ENCODE results near the gene CD300LB. TPM values are rescaled to one million over a fixed set of nuclear protein-coding genes. Genes with fewer than 3 reads are reported as not detected.

The CD300LB gene
- total RNA-seq, 1 experiment from 2014 or later: not detected

DNA sequence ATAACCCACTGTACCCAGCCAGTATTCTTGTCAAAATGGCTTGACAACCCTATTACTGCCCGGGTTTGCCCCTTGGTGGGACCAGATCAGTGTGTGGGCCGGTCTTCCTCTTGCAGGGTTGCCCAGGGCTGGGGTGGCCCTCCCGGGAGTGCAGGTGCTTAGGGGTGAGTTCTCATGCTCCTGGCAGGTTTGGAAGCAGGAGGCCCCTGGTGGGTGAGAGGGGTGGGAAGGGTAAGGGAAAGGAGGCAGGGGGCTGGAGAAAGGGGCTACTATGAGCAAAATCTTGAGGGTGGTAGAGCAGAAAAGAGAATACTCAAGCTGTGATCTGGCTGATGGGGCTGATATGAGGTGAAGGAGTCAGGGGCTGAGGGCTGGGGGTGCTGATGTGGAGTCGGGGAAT, 58.4 kb downstream of the CD300LB start:
- ATAC-seq: no peak
- ChIA-PET POLR2A (interaction anchor here (0.7 kb wide), 1 partner anchor 21 kb away, joined by 3 read pairs; no protein-coding TSS in a partner anchor), CTCF (interaction anchor here (1.6 to 2.8 kb wide), 3 partner anchors 18 to 104 kb away, joined by 5 to 13 read pairs (median 6); no protein-coding TSS in a partner anchor)
- H3K4me3 Mint-ChIP-seq: no peak overlapping the region
- H3K4me1 Mint-ChIP-seq: peaks cover 6% of the 10 kb centered on the region
- peaks cover 21% of the 10 kb centered on the region for H3K36me3 Mint-ChIP-seq
- no peak overlapping the region for H3K27ac Mint-ChIP-seq
- H3K9me3 Mint-ChIP-seq: peaks cover 27% of the 10 kb centered on the region
- peaks cover 16% of the 10 kb centered on the region for H3K27me3 Mint-ChIP-seq (ENCODE audit: low read depth)
- no peak for DNase-seq (ENCODE audit: low spot score)
- TF ChIP-seq ZNF138 (CRISPR knock-in tag; conservative IDR thresholded peaks at IDR 0.05): no peak
- TF ChIP-seq, protein P1, sequence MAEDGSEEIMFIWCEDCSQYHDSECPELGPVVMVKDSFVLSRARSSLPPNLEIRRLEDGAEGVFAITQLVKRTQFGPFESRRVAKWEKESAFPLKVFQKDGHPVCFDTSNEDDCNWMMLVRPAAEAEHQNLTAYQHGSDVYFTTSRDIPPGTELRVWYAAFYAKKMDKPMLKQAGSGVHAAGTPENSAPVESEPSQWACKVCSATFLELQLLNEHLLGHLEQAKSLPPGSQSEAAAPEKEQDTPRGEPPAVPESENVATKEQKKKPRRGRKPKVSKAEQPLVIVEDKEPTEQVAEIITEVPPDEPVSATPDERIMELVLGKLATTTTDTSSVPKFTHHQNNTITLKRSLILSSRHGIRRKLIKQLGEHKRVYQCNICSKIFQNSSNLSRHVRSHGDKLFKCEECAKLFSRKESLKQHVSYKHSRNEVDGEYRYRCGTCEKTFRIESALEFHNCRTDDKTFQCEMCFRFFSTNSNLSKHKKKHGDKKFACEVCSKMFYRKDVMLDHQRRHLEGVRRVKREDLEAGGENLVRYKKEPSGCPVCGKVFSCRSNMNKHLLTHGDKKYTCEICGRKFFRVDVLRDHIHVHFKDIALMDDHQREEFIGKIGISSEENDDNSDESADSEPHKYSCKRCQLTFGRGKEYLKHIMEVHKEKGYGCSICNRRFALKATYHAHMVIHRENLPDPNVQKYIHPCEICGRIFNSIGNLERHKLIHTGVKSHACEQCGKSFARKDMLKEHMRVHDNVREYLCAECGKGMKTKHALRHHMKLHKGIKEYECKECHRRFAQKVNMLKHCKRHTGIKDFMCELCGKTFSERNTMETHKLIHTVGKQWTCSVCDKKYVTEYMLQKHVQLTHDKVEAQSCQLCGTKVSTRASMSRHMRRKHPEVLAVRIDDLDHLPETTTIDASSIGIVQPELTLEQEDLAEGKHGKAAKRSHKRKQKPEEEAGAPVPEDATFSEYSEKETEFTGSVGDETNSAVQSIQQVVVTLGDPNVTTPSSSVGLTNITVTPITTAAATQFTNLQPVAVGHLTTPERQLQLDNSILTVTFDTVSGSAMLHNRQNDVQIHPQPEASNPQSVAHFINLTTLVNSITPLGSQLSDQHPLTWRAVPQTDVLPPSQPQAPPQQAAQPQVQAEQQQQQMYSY (CRISPR knock-in tag; IDR thresholded peaks at IDR 0.05): no peak
- TF ChIP-seq, protein P2, sequence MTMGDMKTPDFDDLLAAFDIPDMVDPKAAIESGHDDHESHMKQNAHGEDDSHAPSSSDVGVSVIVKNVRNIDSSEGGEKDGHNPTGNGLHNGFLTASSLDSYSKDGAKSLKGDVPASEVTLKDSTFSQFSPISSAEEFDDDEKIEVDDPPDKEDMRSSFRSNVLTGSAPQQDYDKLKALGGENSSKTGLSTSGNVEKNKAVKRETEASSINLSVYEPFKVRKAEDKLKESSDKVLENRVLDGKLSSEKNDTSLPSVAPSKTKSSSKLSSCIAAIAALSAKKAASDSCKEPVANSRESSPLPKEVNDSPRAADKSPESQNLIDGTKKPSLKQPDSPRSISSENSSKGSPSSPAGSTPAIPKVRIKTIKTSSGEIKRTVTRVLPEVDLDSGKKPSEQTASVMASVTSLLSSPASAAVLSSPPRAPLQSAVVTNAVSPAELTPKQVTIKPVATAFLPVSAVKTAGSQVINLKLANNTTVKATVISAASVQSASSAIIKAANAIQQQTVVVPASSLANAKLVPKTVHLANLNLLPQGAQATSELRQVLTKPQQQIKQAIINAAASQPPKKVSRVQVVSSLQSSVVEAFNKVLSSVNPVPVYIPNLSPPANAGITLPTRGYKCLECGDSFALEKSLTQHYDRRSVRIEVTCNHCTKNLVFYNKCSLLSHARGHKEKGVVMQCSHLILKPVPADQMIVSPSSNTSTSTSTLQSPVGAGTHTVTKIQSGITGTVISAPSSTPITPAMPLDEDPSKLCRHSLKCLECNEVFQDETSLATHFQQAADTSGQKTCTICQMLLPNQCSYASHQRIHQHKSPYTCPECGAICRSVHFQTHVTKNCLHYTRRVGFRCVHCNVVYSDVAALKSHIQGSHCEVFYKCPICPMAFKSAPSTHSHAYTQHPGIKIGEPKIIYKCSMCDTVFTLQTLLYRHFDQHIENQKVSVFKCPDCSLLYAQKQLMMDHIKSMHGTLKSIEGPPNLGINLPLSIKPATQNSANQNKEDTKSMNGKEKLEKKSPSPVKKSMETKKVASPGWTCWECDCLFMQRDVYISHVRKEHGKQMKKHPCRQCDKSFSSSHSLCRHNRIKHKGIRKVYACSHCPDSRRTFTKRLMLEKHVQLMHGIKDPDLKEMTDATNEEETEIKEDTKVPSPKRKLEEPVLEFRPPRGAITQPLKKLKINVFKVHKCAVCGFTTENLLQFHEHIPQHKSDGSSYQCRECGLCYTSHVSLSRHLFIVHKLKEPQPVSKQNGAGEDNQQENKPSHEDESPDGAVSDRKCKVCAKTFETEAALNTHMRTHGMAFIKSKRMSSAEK (CRISPR knock-in tag; IDR thresholded peaks at IDR 0.05; ENCODE audit: borderline replicate concordance): no peak
- no peak for TF ChIP-seq NR2C2 (CRISPR knock-in tag; IDR thresholded peaks at IDR 0.05)
- TF ChIP-seq NFYB (CRISPR knock-in tag; conservative IDR thresholded peaks at IDR 0.05; ENCODE audit: low read depth): no peak
- TF ChIP-seq, protein P3, sequence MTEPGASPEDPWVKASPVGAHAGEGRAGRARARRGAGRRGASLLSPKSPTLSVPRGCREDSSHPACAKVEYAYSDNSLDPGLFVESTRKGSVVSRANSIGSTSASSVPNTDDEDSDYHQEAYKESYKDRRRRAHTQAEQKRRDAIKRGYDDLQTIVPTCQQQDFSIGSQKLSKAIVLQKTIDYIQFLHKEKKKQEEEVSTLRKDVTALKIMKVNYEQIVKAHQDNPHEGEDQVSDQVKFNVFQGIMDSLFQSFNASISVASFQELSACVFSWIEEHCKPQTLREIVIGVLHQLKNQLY (CRISPR knock-in tag; IDR thresholded peaks at IDR 0.05): no peak
- TF ChIP-seq, protein P4, sequence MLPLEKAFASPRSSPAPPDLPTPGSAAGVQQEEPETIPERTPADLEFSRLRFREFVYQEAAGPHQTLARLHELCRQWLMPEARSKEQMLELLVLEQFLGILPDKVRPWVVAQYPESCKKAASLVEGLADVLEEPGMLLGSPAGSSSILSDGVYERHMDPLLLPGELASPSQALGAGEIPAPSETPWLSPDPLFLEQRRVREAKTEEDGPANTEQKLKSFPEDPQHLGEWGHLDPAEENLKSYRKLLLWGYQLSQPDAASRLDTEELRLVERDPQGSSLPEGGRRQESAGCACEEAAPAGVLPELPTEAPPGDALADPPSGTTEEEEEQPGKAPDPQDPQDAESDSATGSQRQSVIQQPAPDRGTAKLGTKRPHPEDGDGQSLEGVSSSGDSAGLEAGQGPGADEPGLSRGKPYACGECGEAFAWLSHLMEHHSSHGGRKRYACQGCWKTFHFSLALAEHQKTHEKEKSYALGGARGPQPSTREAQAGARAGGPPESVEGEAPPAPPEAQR (CRISPR knock-in tag; IDR thresholded peaks at IDR 0.05): no peak
- TF ChIP-seq, protein P5, sequence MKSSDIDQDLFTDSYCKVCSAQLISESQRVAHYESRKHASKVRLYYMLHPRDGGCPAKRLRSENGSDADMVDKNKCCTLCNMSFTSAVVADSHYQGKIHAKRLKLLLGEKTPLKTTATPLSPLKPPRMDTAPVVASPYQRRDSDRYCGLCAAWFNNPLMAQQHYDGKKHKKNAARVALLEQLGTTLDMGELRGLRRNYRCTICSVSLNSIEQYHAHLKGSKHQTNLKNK (CRISPR knock-in tag; IDR thresholded peaks at IDR 0.05): no peak
- TF ChIP-seq NFE2L1 (CRISPR knock-in tag; IDR thresholded peaks at IDR 0.05): no peak
- TF ChIP-seq ESRRA (CRISPR knock-in tag; IDR thresholded peaks at IDR 0.05; ENCODE audit: borderline replicate concordance): no peak
- TF ChIP-seq FOXK1 (CRISPR knock-in tag; IDR thresholded peaks at IDR 0.05): no peak
- TF ChIP-seq SMAD4 (CRISPR knock-in tag; IDR thresholded peaks at IDR 0.05): no peak
- TF ChIP-seq, protein P6, sequence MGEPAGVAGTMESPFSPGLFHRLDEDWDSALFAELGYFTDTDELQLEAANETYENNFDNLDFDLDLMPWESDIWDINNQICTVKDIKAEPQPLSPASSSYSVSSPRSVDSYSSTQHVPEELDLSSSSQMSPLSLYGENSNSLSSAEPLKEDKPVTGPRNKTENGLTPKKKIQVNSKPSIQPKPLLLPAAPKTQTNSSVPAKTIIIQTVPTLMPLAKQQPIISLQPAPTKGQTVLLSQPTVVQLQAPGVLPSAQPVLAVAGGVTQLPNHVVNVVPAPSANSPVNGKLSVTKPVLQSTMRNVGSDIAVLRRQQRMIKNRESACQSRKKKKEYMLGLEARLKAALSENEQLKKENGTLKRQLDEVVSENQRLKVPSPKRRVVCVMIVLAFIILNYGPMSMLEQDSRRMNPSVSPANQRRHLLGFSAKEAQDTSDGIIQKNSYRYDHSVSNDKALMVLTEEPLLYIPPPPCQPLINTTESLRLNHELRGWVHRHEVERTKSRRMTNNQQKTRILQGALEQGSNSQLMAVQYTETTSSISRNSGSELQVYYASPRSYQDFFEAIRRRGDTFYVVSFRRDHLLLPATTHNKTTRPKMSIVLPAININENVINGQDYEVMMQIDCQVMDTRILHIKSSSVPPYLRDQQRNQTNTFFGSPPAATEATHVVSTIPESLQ (CRISPR knock-in tag; IDR thresholded peaks at IDR 0.05): no peak
- no peak for TF ChIP-seq TCF7 (CRISPR knock-in tag; IDR thresholded peaks at IDR 0.05; ENCODE audit: low read depth)
- TF ChIP-seq TEAD4 (CRISPR knock-in tag; IDR thresholded peaks at IDR 0.05): no peak
- TF ChIP-seq, protein P7, sequence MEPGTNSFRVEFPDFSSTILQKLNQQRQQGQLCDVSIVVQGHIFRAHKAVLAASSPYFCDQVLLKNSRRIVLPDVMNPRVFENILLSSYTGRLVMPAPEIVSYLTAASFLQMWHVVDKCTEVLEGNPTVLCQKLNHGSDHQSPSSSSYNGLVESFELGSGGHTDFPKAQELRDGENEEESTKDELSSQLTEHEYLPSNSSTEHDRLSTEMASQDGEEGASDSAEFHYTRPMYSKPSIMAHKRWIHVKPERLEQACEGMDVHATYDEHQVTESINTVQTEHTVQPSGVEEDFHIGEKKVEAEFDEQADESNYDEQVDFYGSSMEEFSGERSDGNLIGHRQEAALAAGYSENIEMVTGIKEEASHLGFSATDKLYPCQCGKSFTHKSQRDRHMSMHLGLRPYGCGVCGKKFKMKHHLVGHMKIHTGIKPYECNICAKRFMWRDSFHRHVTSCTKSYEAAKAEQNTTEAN (CRISPR knock-in tag; IDR thresholded peaks at IDR 0.05): no peak
- no peak for TF ChIP-seq NR3C1 (CRISPR knock-in tag; conservative IDR thresholded peaks at IDR 0.05; ENCODE audit: low read depth)
- TF ChIP-seq ETV6 (CRISPR knock-in tag; IDR thresholded peaks at IDR 0.05): no peak
- TF ChIP-seq IRF2 (CRISPR knock-in tag; IDR thresholded peaks at IDR 0.05; ENCODE audit: borderline replicate concordance, low read depth): no peak
- TF ChIP-seq, protein P8, sequence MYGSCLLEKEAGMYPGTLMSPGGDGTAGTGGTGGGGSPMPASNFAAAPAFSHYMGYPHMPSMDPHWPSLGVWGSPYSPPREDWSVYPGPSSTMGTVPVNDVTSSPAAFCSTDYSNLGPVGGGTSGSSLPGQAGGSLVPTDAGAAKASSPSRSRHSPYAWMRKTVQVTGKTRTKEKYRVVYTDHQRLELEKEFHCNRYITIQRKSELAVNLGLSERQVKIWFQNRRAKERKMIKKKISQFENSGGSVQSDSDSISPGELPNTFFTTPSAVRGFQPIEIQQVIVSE (CRISPR knock-in tag; IDR thresholded peaks at IDR 0.05; ENCODE audit: borderline replicate concordance): no peak
